Mesenchymal stem cell (in vitro differentiated cells and primary cell): Measurements from ENCODE around the gene ZNF660.
"Not testable (repeated sequence)": the region's sequence is repeated elsewhere in the genome, so short reads cannot be mapped to it uniquely, and the experiment has no call there.

Source experiments
- DNase-seq: peaks from one replicate; pipeline ENCODE4 v3.0.0-alpha.2; 2013
- H2AFZ ChIP-seq: one replicate; pipeline ENCODE4 v1.6.1; 2013; ENCODE audit warnings: low read depth, mild to moderate bottlenecking, control low read depth, inconsistent platforms, low read length, moderate library complexity
- H2AK5ac ChIP-seq: 2 replicates; pipeline ENCODE4 v1.6.1; 2013; ENCODE audit warnings: low read length, moderate library complexity, mild to moderate bottlenecking, inconsistent platforms; ENCODE audit not compliant: severe bottlenecking
- H2BK120ac ChIP-seq: one replicate; pipeline ENCODE4 v1.6.1; 2013; ENCODE audit warnings: low read depth, mild to moderate bottlenecking, inconsistent platforms, low read length, moderate library complexity
- H2BK12ac ChIP-seq, 2 experiments: one replicate each; pipeline ENCODE4 v1.6.1; 2013; ENCODE audit warnings: inconsistent platforms in 2 of 2, low read length in 2 of 2, mild to moderate bottlenecking in 2 of 2, moderate library complexity in 2 of 2, control low read depth in 1 of 2
- H2BK15ac ChIP-seq: one replicate; pipeline ENCODE4 v1.6.1; 2013; ENCODE audit warnings: mild to moderate bottlenecking, low read depth, inconsistent platforms; ENCODE audit not compliant: poor library complexity, severe bottlenecking
- H2BK5ac ChIP-seq: 2 replicates; pipeline ENCODE4 v1.6.1; 2013; ENCODE audit warnings: low read depth, mild to moderate bottlenecking, low read length, control low read depth, inconsistent platforms; ENCODE audit not compliant: poor library complexity, severe bottlenecking
- H3K14ac ChIP-seq, 2 experiments: one replicate each; pipeline ENCODE4 v1.6.1; 2013; ENCODE audit warnings: inconsistent platforms in 2 of 2, low read length in 2 of 2, control low read depth in 1 of 2, mild to moderate bottlenecking in 1 of 2, moderate library complexity in 1 of 2
- H3K18ac ChIP-seq, 2 experiments: one replicate each; pipeline ENCODE4 v1.6.1; 2013; ENCODE audit warnings: inconsistent platforms in 2 of 2, low read length in 2 of 2, control low read depth in 1 of 2, low read depth in 1 of 2, mild to moderate bottlenecking in 1 of 2
- H3K23ac ChIP-seq, 2 experiments: one replicate each; pipeline ENCODE4 v1.6.1; 2013; ENCODE audit warnings: inconsistent platforms in 2 of 2, low read length in 2 of 2, mild to moderate bottlenecking in 2 of 2, moderate library complexity in 2 of 2, control low read depth in 1 of 2
- H3K27ac ChIP-seq: 2 replicates; pipeline ENCODE4 v1.5.1; 2013; ENCODE audit warnings: mild to moderate bottlenecking, moderate library complexity, low read length, control low read depth, inconsistent platforms; ENCODE audit not compliant: poor library complexity, severe bottlenecking
- H3K27me3 ChIP-seq, 2 experiments: 2 replicates each; pipeline versions ENCODE4 v1.6.1 to v1.7.0; 2013; ENCODE audit warnings: low read length in 2 of 2, mild to moderate bottlenecking in 2 of 2, moderate library complexity in 2 of 2, control low read depth in 1 of 2, inconsistent platforms in 1 of 2; ENCODE audit not compliant: control insufficient read depth in 1 of 2, insufficient read depth in 1 of 2
- H3K36me3 ChIP-seq, 2 experiments: 2 replicates each; pipeline versions ENCODE4 v1.6.1 to v1.7.0; 2013; ENCODE audit warnings: low read length in 2 of 2, control low read depth in 1 of 2, inconsistent platforms in 1 of 2, low read depth in 1 of 2, mild to moderate bottlenecking in 1 of 2; ENCODE audit not compliant: insufficient read depth in 2 of 2, control insufficient read depth in 1 of 2
- H3K4ac ChIP-seq, 2 experiments: one replicate each; pipeline ENCODE4 v1.6.1; 2013; ENCODE audit warnings: inconsistent platforms in 2 of 2, low read length in 2 of 2, mild to moderate bottlenecking in 2 of 2, moderate library complexity in 2 of 2, control low read depth in 1 of 2, low read depth in 1 of 2
- H3K4me1 ChIP-seq: 2 replicates; pipeline ENCODE4 v1.6.1; 2013; ENCODE audit warnings: low read depth, low read length, control low read depth; ENCODE audit not compliant: control insufficient read depth, insufficient read depth
- H3K4me2 ChIP-seq: 2 replicates; pipeline ENCODE4 v1.6.1; 2013; ENCODE audit warnings: low read length, mild to moderate bottlenecking, inconsistent platforms; ENCODE audit not compliant: poor library complexity, severe bottlenecking
- H3K4me3 ChIP-seq, 2 experiments: 2 replicates each; pipeline versions ENCODE4 v1.5.1 to v1.7.0; 2013; ENCODE audit warnings: low read length in 2 of 2, mild to moderate bottlenecking in 2 of 2, control low read depth in 1 of 2, low read depth in 1 of 2; ENCODE audit not compliant: insufficient read depth in 1 of 2
- H3K79me1 ChIP-seq: replicated peaks from 2 replicates; pipeline ENCODE4 v1.6.1; 2013; ENCODE audit warnings: mild to moderate bottlenecking, control low read depth, low read length, inconsistent platforms; ENCODE audit not compliant: poor library complexity, severe bottlenecking
- H3K9ac ChIP-seq: 2 replicates; pipeline ENCODE4 v1.7.0; 2013; ENCODE audit warnings: mild to moderate bottlenecking, low read length, moderate library complexity
- H3K9me3 ChIP-seq: 2 replicates; pipeline ENCODE4 v1.7.0; 2013; ENCODE audit warnings: mild to moderate bottlenecking, low read length; ENCODE audit not compliant: control insufficient read depth
- H4K8ac ChIP-seq: one replicate; pipeline ENCODE4 v1.6.1; 2013; ENCODE audit warnings: inconsistent platforms, mild to moderate bottlenecking, low read length, moderate library complexity
- H4K91ac ChIP-seq: one replicate; pipeline ENCODE4 v1.6.1; 2013; ENCODE audit warnings: mild to moderate bottlenecking, low read length, inconsistent platforms
- WGBS: methylation state at CpG from one replicate; pipeline ENCODE4 v1.1.7; 2013; ENCODE audit warnings: mixed read lengths; 5-methylcytosine and 5-hydroxymethylcytosine counted together

The ZNF660 gene

GRCh38 chr3:44580971-44581370, 3.8 kb upstream of the ZNF660 start:
- H3K27ac ChIP-seq, H3K9me3 ChIP-seq, H2BK15ac ChIP-seq, H3K4me1 ChIP-seq, H3K27me3 ChIP-seq, DNase-seq, H3K9ac ChIP-seq, H4K91ac ChIP-seq, H4K8ac ChIP-seq, H2AFZ ChIP-seq, H2BK5ac ChIP-seq, H3K79me1 ChIP-seq, H3K4ac ChIP-seq, H3K4me2 ChIP-seq, H3K23ac ChIP-seq, H2AK5ac ChIP-seq, H2BK12ac ChIP-seq, H2BK120ac ChIP-seq, H3K14ac ChIP-seq, H3K4me3 ChIP-seq, H3K18ac ChIP-seq: not testable (repeated sequence)
- WGBS, result 96% methylated on average over 46 of the region's 62 CpGs
- H3K36me3 ChIP-seq, result peaks cover 0 to 30% of the 10 kb centered on the region in 2 experiments

GRCh38 chr3:44596621-44597020, 11.9 kb downstream of the ZNF660 start:
- peaks cover 62% of the 10 kb centered on the region for H3K9me3 ChIP-seq
- no peak overlapping the region for H4K91ac ChIP-seq
- no peak overlapping the region for H2BK120ac ChIP-seq
- H2BK15ac ChIP-seq, result no peak overlapping the region
- no peak overlapping the region for H3K9ac ChIP-seq
- no peak overlapping the region for H3K4ac ChIP-seq
- no peak overlapping the region for H3K23ac ChIP-seq
- no peak overlapping the region for H3K4me3 ChIP-seq
- H2BK12ac ChIP-seq, result no peak overlapping the region
- 70% methylated on average over 1 of the region's 1 CpG for WGBS
- H3K27ac ChIP-seq, result no peak overlapping the region
- no peak overlapping the region for H4K8ac ChIP-seq
- no peak overlapping the region for H2BK5ac ChIP-seq
- H2AFZ ChIP-seq, result no peak overlapping the region
- H3K36me3 ChIP-seq, result peaks cover 7 to 21% of the 10 kb centered on the region in 2 experiments
- no peaks in the 10 kb centered on the region for H3K4me1 ChIP-seq
- no peak overlapping the region for H3K14ac ChIP-seq
- peaks cover 12% of the 10 kb centered on the region for H3K79me1 ChIP-seq
- no peak overlapping the region for H2AK5ac ChIP-seq
- DNase-seq, result peak; percentile 60
- no peaks in the 10 kb centered on the region for H3K27me3 ChIP-seq
- H3K4me2 ChIP-seq, result no peak overlapping the region
- no peak overlapping the region for H3K18ac ChIP-seq

DNA sequence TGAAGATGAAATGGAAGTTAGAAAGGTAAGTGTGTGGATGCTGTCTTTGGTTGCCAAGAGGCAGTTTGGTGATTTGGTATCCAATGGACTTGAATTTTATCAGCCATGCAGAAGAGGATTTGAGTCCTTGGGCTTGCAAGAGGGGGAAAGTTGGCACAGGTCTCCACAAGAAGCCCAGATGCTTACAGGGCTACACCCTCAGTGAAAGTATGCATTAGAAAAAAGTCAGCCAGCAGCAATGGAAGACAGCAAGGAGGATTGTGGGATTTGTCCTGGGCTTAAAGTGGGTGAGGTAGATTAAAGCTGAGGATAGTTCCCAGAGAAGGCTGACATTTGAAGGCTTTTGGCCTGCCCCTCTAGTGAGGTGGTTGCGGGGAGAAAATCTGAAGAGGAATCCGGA, 17.0 kb downstream of the ZNF660 start:
- Histone ChIP-seq H2BK15ac (no peak overlapping the region), H3K4me1 (no peaks in the 10 kb centered on the region), H2BK5ac (no peak overlapping the region), H3K27ac (no peak overlapping the region), H4K8ac (no peak overlapping the region), H4K91ac (no peak overlapping the region), H3K23ac (no peak overlapping the region), H2BK12ac (no peak overlapping the region), H3K4me3 (no peak overlapping the region), H3K27me3 (no peaks in the 10 kb centered on the region), H3K9me3 (peaks cover 30% of the 10 kb centered on the region), H3K4me2 (no peak overlapping the region), H3K9ac (no peak overlapping the region), H2BK120ac (no peak overlapping the region), H3K4ac (no peak overlapping the region), H2AFZ (no peak overlapping the region), H3K14ac (no peak overlapping the region), H3K36me3 (peaks cover 0 to 3% of the 10 kb centered on the region in 2 experiments), H3K79me1 (peaks cover 13% of the 10 kb centered on the region), H3K18ac (no peak overlapping the region), H2AK5ac (no peak overlapping the region)
- WGBS, result no CpG with 5 or more reads among the region's 2 CpGs
- DNase-seq, result no peak

- Histone ChIP-seq H2BK5ac (no peak overlapping the region), H3K27ac (no peak overlapping the region), H3K4me1 (no peaks in the 10 kb centered on the region), H2AK5ac (no peak overlapping the region), H2BK15ac (no peak overlapping the region), H3K9me3 (peaks cover 18% of the 10 kb centered on the region), H2BK12ac (no peak overlapping the region), H2AFZ (no peak overlapping the region), H3K27me3 (no peaks in the 10 kb centered on the region), H3K4ac (no peak overlapping the region), H3K23ac (no peak overlapping the region), H2BK120ac (no peak overlapping the region), H3K4me2 (no peak overlapping the region), H3K79me1 (no peaks in the 10 kb centered on the region), H3K4me3 (no peak overlapping the region), H3K36me3 (no peaks in the 10 kb centered on the region), H4K91ac (no peak overlapping the region), H3K18ac (no peak overlapping the region), H3K9ac (no peak overlapping the region), H4K8ac (no peak overlapping the region), H3K14ac (no peak overlapping the region)
- DNase-seq, result no peak
These were observed 27.9 kb downstream of the ZNF660 start for GRCh38 chr3:44612678-44613077.
